ENCODE data around the gene FANCC.
"Not testable (repeated sequence)": the region's sequence is repeated elsewhere in the genome, so short reads cannot be mapped to it uniquely, and the experiment has no call there.

Gene FANCC

GRCh38 chr9:95220352-95220751 lies 97.2 kb downstream of the FANCC start:
- not testable (repeated sequence) for H3K9me3 ChIP-seq (ENCODE audit: control insufficient read depth in 2 of 2, low read length in 2 of 2)

GRCh38 chr9:95218773-95219172 lies 98.7 kb downstream of the FANCC start:
- H3K9me3 ChIP-seq (ENCODE audit: control insufficient read depth in 2 of 2, low read length in 2 of 2), result no peaks in the 10 kb centered on the region
- no peak overlapping the region for H3K27ac ChIP-seq (ENCODE audit: low read depth in 2 of 2, low read length in 2 of 2)
- no peak overlapping the region for H3K9ac ChIP-seq (ENCODE audit: low read depth in 1 of 2, low read length in 2 of 2)
- H3K4me3 ChIP-seq (ENCODE audit: low read length in 2 of 2), result no peak overlapping the region
- no peaks in the 10 kb centered on the region for H3K4me1 ChIP-seq (ENCODE audit: control insufficient read depth in 2 of 2, insufficient read depth in 2 of 2, low read length in 2 of 2)
- H3K36me3 ChIP-seq (ENCODE audit: control insufficient read depth in 2 of 2, insufficient read depth in 2 of 2, low read length in 2 of 2), result no peaks in the 10 kb centered on the region
- no peaks in the 10 kb centered on the region for H3K27me3 ChIP-seq (ENCODE audit: control insufficient read depth in 2 of 2, insufficient read depth in 2 of 2, low read length in 2 of 2)

More at GRCh38 chr9:95220352-95220751, 97.2 kb downstream of the FANCC start:
- H3K27ac ChIP-seq (ENCODE audit: low read depth in 2 of 2, low read length in 2 of 2); H3K4me1 ChIP-seq (ENCODE audit: control insufficient read depth in 2 of 2, insufficient read depth in 2 of 2, low read length in 2 of 2); H3K36me3 ChIP-seq (ENCODE audit: control insufficient read depth in 2 of 2, insufficient read depth in 2 of 2, low read length in 2 of 2); H3K9ac ChIP-seq (ENCODE audit: low read depth in 1 of 2, low read length in 2 of 2); H3K4me3 ChIP-seq (ENCODE audit: low read length in 2 of 2); H3K27me3 ChIP-seq (ENCODE audit: control insufficient read depth in 2 of 2, insufficient read depth in 2 of 2, low read length in 2 of 2): not testable (repeated sequence)

- no peak overlapping the region for H3K9ac ChIP-seq (ENCODE audit: low read depth in 1 of 2, low read length in 2 of 2)
- H3K27ac ChIP-seq (ENCODE audit: low read depth in 2 of 2, low read length in 2 of 2), result no peak overlapping the region
- H3K4me3 ChIP-seq (ENCODE audit: low read length in 2 of 2), result no peak overlapping the region
- no peaks in the 10 kb centered on the region for H3K27me3 ChIP-seq (ENCODE audit: control insufficient read depth in 2 of 2, insufficient read depth in 2 of 2, low read length in 2 of 2)
- H3K36me3 ChIP-seq (ENCODE audit: control insufficient read depth in 2 of 2, insufficient read depth in 2 of 2, low read length in 2 of 2), result no peaks in the 10 kb centered on the region
- H3K9me3 ChIP-seq (ENCODE audit: control insufficient read depth in 2 of 2, low read length in 2 of 2), result no peaks in the 10 kb centered on the region
- no peaks in the 10 kb centered on the region for H3K4me1 ChIP-seq (ENCODE audit: control insufficient read depth in 2 of 2, insufficient read depth in 2 of 2, low read length in 2 of 2)
These were observed 99.6 kb downstream of the FANCC start for GRCh38 chr9:95217936-95218335.

- Histone ChIP-seq H3K27ac (ENCODE audit: low read depth in 2 of 2, low read length in 2 of 2) (no peak overlapping the region), H3K27me3 (ENCODE audit: control insufficient read depth in 2 of 2, insufficient read depth in 2 of 2, low read length in 2 of 2) (no peaks in the 10 kb centered on the region), H3K9ac (ENCODE audit: low read depth in 1 of 2, low read length in 2 of 2) (no peak overlapping the region), H3K9me3 (ENCODE audit: control insufficient read depth in 2 of 2, low read length in 2 of 2) (no peaks in the 10 kb centered on the region), H3K36me3 (ENCODE audit: control insufficient read depth in 2 of 2, insufficient read depth in 2 of 2, low read length in 2 of 2) (no peaks in the 10 kb centered on the region), H3K4me1 (ENCODE audit: control insufficient read depth in 2 of 2, insufficient read depth in 2 of 2, low read length in 2 of 2) (no peaks in the 10 kb centered on the region), H3K4me3 (ENCODE audit: low read length in 2 of 2) (no peak overlapping the region)
These were observed 102.1 kb downstream of the FANCC start for GRCh38 chr9:95215336-95215898.

GRCh38 chr9:95213117-95213516 lies 104.4 kb downstream of the FANCC start:
- H3K4me3 ChIP-seq (ENCODE audit: low read length in 2 of 2), result no peak overlapping the region
- H3K9me3 ChIP-seq (ENCODE audit: control insufficient read depth in 2 of 2, low read length in 2 of 2), result no peaks in the 10 kb centered on the region
- H3K27ac ChIP-seq (ENCODE audit: low read depth in 2 of 2, low read length in 2 of 2), result no peak overlapping the region
- no peaks in the 10 kb centered on the region for H3K4me1 ChIP-seq (ENCODE audit: control insufficient read depth in 2 of 2, insufficient read depth in 2 of 2, low read length in 2 of 2)
- no peak overlapping the region for H3K9ac ChIP-seq (ENCODE audit: low read depth in 1 of 2, low read length in 2 of 2)
- H3K36me3 ChIP-seq (ENCODE audit: control insufficient read depth in 2 of 2, insufficient read depth in 2 of 2, low read length in 2 of 2), result no peaks in the 10 kb centered on the region
- no peaks in the 10 kb centered on the region for H3K27me3 ChIP-seq (ENCODE audit: control insufficient read depth in 2 of 2, insufficient read depth in 2 of 2, low read length in 2 of 2)

GRCh38 chr9:95211028-95211427 lies 106.5 kb downstream of the FANCC start:
- H3K4me3 ChIP-seq (ENCODE audit: low read length in 2 of 2), result no peak overlapping the region
- no peaks in the 10 kb centered on the region for H3K27me3 ChIP-seq (ENCODE audit: control insufficient read depth in 2 of 2, insufficient read depth in 2 of 2, low read length in 2 of 2)
- no peak overlapping the region for H3K27ac ChIP-seq (ENCODE audit: low read depth in 2 of 2, low read length in 2 of 2)
- H3K36me3 ChIP-seq (ENCODE audit: control insufficient read depth in 2 of 2, insufficient read depth in 2 of 2, low read length in 2 of 2), result no peaks in the 10 kb centered on the region
- H3K4me1 ChIP-seq (ENCODE audit: control insufficient read depth in 2 of 2, insufficient read depth in 2 of 2, low read length in 2 of 2), result peaks cover 0 to 3% of the 10 kb centered on the region in 2 donors
- H3K9me3 ChIP-seq (ENCODE audit: control insufficient read depth in 2 of 2, low read length in 2 of 2), result no peaks in the 10 kb centered on the region
- H3K9ac ChIP-seq (ENCODE audit: low read depth in 1 of 2, low read length in 2 of 2), result no peak overlapping the region

- H3K9me3 ChIP-seq (ENCODE audit: control insufficient read depth in 2 of 2, low read length in 2 of 2), result no peaks in the 10 kb centered on the region
These were observed 110.1 kb downstream of the FANCC start for GRCh38 chr9:95207403-95207802.

GRCh38 chr9:95206143-95206542 lies 111.4 kb downstream of the FANCC start:
- no peaks in the 10 kb centered on the region for H3K27me3 ChIP-seq (ENCODE audit: control insufficient read depth in 2 of 2, insufficient read depth in 2 of 2, low read length in 2 of 2)
- H3K9me3 ChIP-seq (ENCODE audit: control insufficient read depth in 2 of 2, low read length in 2 of 2), result no peaks in the 10 kb centered on the region
- H3K9ac ChIP-seq (ENCODE audit: low read depth in 1 of 2, low read length in 2 of 2), result no peak overlapping the region
- H3K4me1 ChIP-seq (ENCODE audit: control insufficient read depth in 2 of 2, insufficient read depth in 2 of 2, low read length in 2 of 2), result peaks cover 0 to 3% of the 10 kb centered on the region in 2 donors
- no peaks in the 10 kb centered on the region for H3K36me3 ChIP-seq (ENCODE audit: control insufficient read depth in 2 of 2, insufficient read depth in 2 of 2, low read length in 2 of 2)
- H3K27ac ChIP-seq (ENCODE audit: low read depth in 2 of 2, low read length in 2 of 2), result no peak overlapping the region
- no peak overlapping the region for H3K4me3 ChIP-seq (ENCODE audit: low read length in 2 of 2)

More at GRCh38 chr9:95207403-95207802, 110.1 kb downstream of the FANCC start:
- Histone ChIP-seq H3K27ac (ENCODE audit: low read depth in 2 of 2, low read length in 2 of 2) (no peak overlapping the region), H3K27me3 (ENCODE audit: control insufficient read depth in 2 of 2, insufficient read depth in 2 of 2, low read length in 2 of 2) (no peaks in the 10 kb centered on the region), H3K9ac (ENCODE audit: low read depth in 1 of 2, low read length in 2 of 2) (no peak overlapping the region), H3K4me1 (ENCODE audit: control insufficient read depth in 2 of 2, insufficient read depth in 2 of 2, low read length in 2 of 2) (peaks cover 0 to 3% of the 10 kb centered on the region in 2 donors), H3K36me3 (ENCODE audit: control insufficient read depth in 2 of 2, insufficient read depth in 2 of 2, low read length in 2 of 2) (no peaks in the 10 kb centered on the region), H3K4me3 (ENCODE audit: low read length in 2 of 2) (no peak overlapping the region)

- no peaks in the 10 kb centered on the region for H3K36me3 ChIP-seq (ENCODE audit: control insufficient read depth in 2 of 2, insufficient read depth in 2 of 2, low read length in 2 of 2)
- H3K4me1 ChIP-seq (ENCODE audit: control insufficient read depth in 2 of 2, insufficient read depth in 2 of 2, low read length in 2 of 2), result peaks cover 0 to 3% of the 10 kb centered on the region in 2 donors
- H3K9me3 ChIP-seq (ENCODE audit: control insufficient read depth in 2 of 2, low read length in 2 of 2), result no peaks in the 10 kb centered on the region
- no peaks in the 10 kb centered on the region for H3K27me3 ChIP-seq (ENCODE audit: control insufficient read depth in 2 of 2, insufficient read depth in 2 of 2, low read length in 2 of 2)
- H3K27ac ChIP-seq (ENCODE audit: low read depth in 2 of 2, low read length in 2 of 2), result no peak overlapping the region
- H3K9ac ChIP-seq (ENCODE audit: low read depth in 1 of 2, low read length in 2 of 2), result no peak overlapping the region
- H3K4me3 ChIP-seq (ENCODE audit: low read length in 2 of 2), result no peak overlapping the region
These were observed 112.8 kb downstream of the FANCC start for GRCh38 chr9:95204710-95205109.

GRCh38 chr9:95204310-95204709 lies 113.2 kb downstream of the FANCC start:
- no peaks in the 10 kb centered on the region for H3K36me3 ChIP-seq (ENCODE audit: control insufficient read depth in 2 of 2, insufficient read depth in 2 of 2, low read length in 2 of 2)
- no peaks in the 10 kb centered on the region for H3K9me3 ChIP-seq (ENCODE audit: control insufficient read depth in 2 of 2, low read length in 2 of 2)
- H3K27ac ChIP-seq (ENCODE audit: low read depth in 2 of 2, low read length in 2 of 2), result no peak overlapping the region
- H3K27me3 ChIP-seq (ENCODE audit: control insufficient read depth in 2 of 2, insufficient read depth in 2 of 2, low read length in 2 of 2), result no peaks in the 10 kb centered on the region
- H3K9ac ChIP-seq (ENCODE audit: low read depth in 1 of 2, low read length in 2 of 2), result no peak overlapping the region
- H3K4me1 ChIP-seq (ENCODE audit: control insufficient read depth in 2 of 2, insufficient read depth in 2 of 2, low read length in 2 of 2), result peaks cover 0 to 3% of the 10 kb centered on the region in 2 donors
- H3K4me3 ChIP-seq (ENCODE audit: low read length in 2 of 2), result no peak overlapping the region

- not testable (repeated sequence) for H3K4me3 ChIP-seq (ENCODE audit: low read length in 2 of 2); H3K4me1 ChIP-seq (ENCODE audit: control insufficient read depth in 2 of 2, insufficient read depth in 2 of 2, low read length in 2 of 2); H3K27me3 ChIP-seq (ENCODE audit: control insufficient read depth in 2 of 2, insufficient read depth in 2 of 2, low read length in 2 of 2); H3K27ac ChIP-seq (ENCODE audit: low read depth in 2 of 2, low read length in 2 of 2); H3K36me3 ChIP-seq (ENCODE audit: control insufficient read depth in 2 of 2, insufficient read depth in 2 of 2, low read length in 2 of 2); H3K9me3 ChIP-seq (ENCODE audit: control insufficient read depth in 2 of 2, low read length in 2 of 2); H3K9ac ChIP-seq (ENCODE audit: low read depth in 1 of 2, low read length in 2 of 2)
These were observed 114.5 kb downstream of the FANCC start for GRCh38 chr9:95203019-95203418.

All from mucosa of rectum (tissue), 2 donors.